HG03135 (cell line): Measurements from ENCODE around the gene ADTRP.
"Not testable (repeated sequence)": the region's sequence is repeated elsewhere in the genome, so short reads cannot be mapped to it uniquely, and the experiment has no call there.

Experiments used
- ATAC-seq: cut with Tn5 transposase; IDR thresholded peaks from one replicate; pipeline ENCODE4 v1.9.1; 2021; ENCODE audit warnings: mild to moderate bottlenecking, moderate library complexity; ENCODE audit not compliant: unreplicated experiment

ADTRP gene

DNA sequence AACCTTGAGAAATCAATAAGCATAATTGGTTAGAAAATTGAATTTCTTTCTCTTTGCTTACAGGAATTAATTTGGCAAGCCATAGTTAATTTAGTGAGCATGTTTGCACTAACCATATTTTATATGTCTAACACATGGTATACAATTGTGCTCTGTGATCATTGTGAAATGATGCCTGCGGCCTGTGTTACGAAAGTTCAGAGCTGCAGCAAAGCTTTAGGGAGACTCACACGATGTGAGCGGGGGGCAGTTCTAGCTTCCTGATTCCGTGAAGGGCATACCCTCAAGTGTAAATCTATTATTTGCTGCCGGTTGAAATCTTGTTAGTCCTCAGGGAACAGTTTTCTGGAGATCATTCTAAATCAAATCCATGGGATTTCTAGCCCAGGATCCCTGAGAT is 25.5 kb upstream of the ADTRP start:
- ATAC-seq = no peak

DNA sequence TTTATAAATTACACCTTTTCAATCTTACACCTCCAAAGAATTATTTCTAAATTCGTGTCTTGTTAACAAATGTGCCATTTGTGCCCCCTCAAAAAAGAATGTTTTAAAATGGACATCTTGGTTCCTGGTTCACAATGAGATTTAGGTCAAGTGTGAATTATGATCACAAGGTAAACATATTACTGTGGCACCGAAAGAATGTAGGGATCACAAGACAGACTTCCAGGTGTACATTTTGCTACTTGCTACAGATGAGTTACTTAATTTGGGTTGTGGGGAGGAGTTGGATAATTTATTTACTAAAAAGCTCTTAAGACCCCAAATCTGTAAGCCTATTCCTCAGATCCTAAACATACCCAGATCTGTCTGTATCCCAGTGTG is 25.0 kb upstream of the ADTRP start:
- no peak for ATAC-seq

DNA sequence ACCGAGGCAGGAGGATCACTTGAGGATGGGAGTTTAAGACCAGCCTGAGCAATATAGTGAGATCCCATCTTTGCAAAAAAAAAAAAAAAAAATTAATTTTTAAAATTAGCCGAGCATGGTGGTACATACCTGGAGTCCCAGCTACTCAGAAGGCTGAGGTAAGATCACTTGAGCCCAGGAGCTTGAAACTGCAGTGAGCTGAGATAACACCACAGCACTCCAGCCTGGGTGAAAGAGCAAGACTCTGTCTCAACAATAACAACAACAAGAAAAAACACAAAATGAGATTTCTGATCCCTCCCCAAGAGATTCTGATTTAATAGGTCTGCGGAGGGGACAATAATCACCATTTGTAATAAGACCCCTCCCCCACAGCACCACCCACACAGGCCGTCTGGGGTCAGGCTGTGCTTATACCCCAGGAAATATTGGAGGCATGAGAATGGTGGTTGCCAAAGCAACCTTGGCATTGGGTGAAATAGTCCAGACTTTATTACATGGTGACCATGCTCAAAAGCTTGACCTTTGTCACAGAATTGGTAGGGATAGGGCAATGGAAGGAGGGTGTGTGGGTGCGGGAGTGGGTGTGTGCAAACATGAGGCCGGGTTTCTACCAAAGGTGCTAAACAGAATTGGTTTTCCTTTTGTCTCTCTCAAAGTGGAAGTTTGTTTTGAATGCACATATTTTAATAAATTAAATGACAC is 24.4 kb upstream of the ADTRP start:
- ATAC-seq = no peak

DNA sequence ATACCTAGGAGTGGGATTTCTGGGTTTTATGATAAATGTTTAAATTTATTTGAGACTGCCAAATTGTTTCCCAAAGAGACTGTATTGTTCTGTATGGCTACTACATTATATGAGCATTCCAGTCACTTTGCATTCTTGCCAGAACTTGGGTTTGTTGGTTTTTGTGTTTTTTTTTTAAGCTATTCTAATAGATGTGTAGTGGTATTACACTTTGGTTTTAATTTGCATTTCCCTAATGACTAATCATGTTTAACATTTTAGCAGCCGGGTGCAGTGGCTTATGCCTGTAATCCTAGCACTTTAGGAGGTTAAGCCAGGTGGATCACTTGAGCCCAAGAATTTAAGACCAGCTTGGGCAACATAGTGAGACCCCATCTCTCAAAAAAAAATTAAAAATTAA is 21.9 kb upstream of the ADTRP start:
- ATAC-seq = not testable (repeated sequence)

- ATAC-seq = no peak
Observed at GRCh38 chr6:11798538-11798937, 19.9 kb upstream of the ADTRP start.

DNA sequence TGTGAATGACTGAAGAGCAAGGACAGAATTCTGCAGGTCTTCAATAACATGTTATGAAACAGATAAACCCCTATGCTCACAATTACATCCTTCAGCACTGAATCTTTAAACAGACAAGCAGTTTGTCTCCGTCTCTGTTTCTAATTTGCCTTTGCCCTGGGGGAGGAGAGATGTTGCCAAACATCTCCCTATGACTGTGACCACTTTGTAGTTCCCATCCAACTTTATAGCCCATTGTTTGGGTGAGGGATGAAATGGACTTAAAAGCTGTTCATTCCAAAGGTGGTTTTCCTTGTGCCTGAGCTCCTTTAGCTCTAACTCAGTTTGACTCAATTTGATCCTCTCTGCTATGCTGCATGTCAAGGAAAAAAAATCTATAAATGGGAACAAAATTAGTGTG is 19.5 kb upstream of the ADTRP start:
- ATAC-seq = no peak

GRCh38 chr6:11796829-11797228 is 18.2 kb upstream of the ADTRP start:
- ATAC-seq = no peak

GRCh38 chr6:11795403-11795802 is 16.8 kb upstream of the ADTRP start:
- no peak for ATAC-seq

GRCh38 chr6:11793277-11793676 is 14.7 kb upstream of the ADTRP start:
- no peak for ATAC-seq

DNA sequence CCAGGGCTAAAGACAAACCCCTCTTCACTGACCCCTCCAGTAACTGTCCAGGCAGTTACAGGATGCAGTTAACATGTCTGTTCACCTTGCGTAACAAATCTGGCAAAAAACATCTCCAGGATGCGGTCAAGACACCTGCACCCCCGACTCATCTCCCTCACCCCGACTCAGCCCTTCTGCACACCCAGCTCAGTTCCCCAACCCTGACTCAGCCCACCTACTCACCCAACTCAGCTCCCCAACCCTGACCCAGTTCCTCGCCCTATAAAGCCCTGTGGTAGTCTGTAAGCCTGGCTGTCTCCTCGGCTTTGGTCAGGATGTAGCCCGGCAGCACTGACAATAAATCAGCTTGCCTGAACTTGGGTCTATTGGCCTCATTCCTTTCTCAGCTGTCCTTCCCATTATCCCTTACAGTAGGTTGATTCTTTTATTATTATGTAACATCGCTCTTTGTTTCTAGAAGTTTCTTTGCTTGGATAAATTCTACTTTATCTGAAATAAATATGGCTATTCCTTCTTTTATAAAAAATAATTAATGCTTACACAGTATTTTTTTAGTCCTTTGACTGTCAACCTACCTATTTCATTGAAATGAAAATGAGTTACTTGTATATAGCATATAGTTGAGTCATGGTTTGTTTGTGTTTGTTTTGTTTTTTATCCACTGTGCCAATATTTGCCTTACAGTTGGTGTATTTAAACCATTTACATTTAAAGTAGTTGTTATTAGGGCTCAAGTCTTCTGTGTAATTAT is 12.9 kb upstream of the ADTRP start:
- no peak for ATAC-seq

- ATAC-seq = no peak
Observed at GRCh38 chr6:11789744-11790143, 11.1 kb upstream of the ADTRP start.

DNA sequence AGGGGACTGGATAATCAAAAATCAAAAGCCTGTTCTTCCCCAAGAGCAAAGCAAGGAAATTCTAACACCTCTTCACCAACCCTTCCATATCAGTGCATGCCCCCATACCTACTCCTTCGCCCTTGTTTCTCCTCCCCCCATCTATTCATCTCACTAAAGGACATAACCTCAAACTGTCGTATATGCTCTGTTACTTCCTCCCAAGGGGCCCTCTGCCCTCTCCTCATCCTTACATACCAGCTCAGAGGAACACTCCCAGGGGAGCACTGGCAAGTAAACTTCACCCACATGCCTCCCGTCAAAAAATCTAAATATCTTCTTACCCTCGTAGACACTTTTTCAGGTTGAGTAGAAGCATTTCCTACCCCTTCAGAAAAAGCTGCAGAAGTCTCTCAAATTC is 9.4 kb upstream of the ADTRP start:
- no peak for ATAC-seq

GRCh38 chr6:11785774-11786579 is 7.4 kb upstream of the ADTRP start:
- ATAC-seq = peak; percentile 90

GRCh38 chr6:11785415-11785773 is 6.8 kb upstream of the ADTRP start:
- ATAC-seq = no peak

DNA sequence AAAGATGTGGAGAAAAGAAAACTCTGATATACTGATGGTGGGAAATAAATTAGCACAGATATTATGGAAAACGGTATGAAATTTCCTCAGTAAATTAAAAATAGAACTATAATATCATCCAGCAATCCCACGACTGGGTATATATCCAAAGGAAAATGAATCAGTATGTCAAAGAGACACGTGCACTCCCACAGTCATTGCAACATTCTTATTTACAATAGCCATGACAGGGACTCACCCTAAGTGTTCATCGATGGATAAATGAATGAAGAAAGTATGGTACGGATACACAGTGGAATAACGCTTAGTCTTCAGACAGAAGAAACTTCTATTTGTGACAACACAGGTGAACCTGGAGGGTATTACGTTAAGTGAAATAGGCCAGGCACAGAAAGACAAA is 5.7 kb upstream of the ADTRP start:
- no peak for ATAC-seq

GRCh38 chr6:11783524-11784064 is 5.0 kb upstream of the ADTRP start:
- ATAC-seq = no peak

DNA sequence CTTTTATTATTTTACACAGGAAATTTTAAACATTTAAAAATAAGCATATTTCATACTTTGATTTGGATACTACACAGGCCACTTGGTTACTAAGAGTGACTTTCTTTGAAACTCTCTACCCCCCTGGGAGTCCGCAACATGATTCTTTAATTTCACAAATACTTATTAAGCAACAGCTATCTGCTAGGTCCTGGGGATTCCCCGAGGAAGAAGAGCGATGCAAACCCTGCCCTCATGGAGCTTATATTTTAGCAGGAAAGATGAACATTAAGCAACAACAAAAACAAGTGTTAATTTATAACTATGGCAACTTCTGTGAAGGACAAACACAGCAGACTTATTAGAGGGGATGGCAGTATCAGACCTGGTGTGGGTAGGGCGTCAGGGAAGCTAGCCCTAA is 3.9 kb upstream of the ADTRP start:
- no peak for ATAC-seq

DNA sequence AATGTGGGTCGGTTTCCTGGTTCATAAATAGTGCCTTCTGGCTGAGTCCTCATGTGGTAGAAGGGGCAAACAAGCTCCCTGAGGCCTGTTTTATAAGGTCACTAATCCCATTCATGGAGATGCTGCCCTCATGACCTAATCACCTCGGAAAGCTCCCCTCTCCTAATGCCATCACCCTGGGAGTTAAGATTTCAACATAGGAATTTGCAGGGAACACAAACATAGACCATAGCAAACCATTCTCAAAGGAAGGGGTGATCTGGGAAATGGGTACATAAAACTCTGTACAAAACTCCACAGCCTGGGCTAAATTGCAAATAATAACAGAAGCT is 1.5 kb upstream of the ADTRP start:
- ATAC-seq = no peak

DNA sequence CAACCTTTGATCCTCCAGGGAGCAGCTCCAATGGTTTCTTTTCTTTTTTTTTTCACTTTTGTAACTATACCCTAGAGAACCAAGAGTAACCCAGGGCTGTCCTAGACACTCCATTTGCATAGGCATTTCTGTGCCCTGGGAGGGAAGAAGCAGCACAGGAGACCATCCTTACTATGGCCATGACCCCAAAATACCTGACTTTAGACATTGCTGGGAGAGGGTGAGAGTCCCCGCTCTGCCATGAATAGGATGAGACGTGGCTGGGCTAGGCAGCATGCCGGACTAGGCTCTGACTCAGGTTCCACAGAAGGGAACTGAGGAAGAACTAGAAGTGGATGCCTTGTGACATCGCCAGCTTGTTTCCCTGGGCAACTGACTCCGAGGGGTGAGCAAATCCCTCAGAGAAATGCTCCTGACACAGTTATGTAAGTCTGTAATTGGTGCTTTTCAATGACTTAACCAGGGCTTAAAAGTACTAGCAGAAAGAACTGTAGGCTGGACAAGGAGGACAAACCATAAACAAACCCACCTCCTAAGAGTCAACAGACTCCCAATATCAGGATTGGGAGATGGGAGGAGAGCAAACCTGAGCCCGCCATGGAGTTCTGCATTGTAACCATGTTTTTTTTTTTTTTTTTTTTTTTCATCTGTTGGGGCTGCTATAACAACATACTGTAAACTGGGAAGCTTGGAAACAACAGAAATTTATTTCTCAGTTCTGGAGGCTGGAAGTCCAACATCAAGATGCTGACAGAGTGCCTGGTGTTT is 910 bp upstream of the ADTRP start:
- ATAC-seq = no peak

- ATAC-seq = no peak
Observed at GRCh38 chr6:11778036-11778435, 567 bp downstream of the ADTRP start.

DNA sequence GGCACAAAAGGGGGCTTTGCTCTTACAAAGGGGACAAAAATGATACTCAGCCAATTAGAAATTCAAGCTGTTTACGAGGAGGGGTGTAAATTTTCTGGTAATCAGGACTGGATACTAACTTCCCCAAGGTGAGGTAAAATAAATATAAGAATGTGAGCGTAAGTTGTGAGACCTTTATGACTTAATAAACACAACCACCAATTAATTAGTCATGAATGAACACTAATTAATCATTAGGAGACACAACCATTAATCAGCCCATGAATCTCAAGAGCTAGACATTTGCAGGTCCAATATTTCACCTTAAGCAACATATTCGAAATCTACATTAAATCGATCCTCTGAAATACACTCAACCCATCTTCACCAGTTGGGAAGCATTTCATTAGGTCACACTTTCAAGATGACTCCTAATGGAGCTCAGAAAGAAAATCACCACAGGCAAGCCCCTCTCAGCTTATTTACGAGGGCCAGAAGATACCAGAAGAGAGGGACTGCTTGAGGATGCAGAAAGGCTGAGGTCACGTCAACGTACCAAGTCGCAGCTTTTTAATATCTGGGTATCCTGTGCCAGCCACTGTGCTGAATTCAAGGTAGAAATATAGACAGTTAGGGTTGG is 2.7 kb downstream of the ADTRP start:
- ATAC-seq = no peak
